Left lung (tissue), 10 donors: Measurements from ENCODE around the gene CUL4B. TPM values are rescaled to one million over a fixed set of nuclear protein-coding genes. Genes with fewer than 3 reads are reported as not detected.

Source experiments
- ATAC-seq: fragments of 200-7000 bp; cut with Tn5 transposase; one replicate; pipeline ENCODE4 v1.9.1; 2020; ENCODE audit warnings: moderate library complexity
- DNase-seq, 4 donors: peaks; one replicate each; pipeline ENCODE4 v3.0.0-alpha.2; 2013 to 2020
- H3K27ac ChIP-seq, 2 donors: fragments of 200-600 bp; sonication (generic) in 1 of 2; one replicate each; pipeline versions ENCODE4 v1.5.0 to v1.8.0; 2020 to 2021
- H3K27me3 ChIP-seq, 2 donors: fragments of 200-600 bp; sonication (generic) in 1 of 2; one replicate each; pipeline versions ENCODE4 v1.5.0 to v1.8.0; 2020 to 2021
- H3K36me3 ChIP-seq, 2 donors: fragments of 200-600 bp; sonication (generic) in 1 of 2; one replicate each; pipeline versions ENCODE4 v1.5.0 to v1.8.0; 2020 to 2021
- H3K4me1 ChIP-seq, 2 donors: fragments of 200-600 bp; one replicate each; pipeline ENCODE4 v1.8.0; 2021
- H3K4me3 ChIP-seq, 2 donors: fragments of 200-600 bp; sonication (generic) in 1 of 2; one replicate each; pipeline versions ENCODE4 v1.5.0 to v1.8.0; 2020 to 2021; ENCODE audit warnings: mild to moderate bottlenecking in 1 of 2
- H3K9me3 ChIP-seq, 2 donors: fragments of 200-600 bp; sonication (generic) in 1 of 2; one replicate each; pipeline versions ENCODE4 v1.5.0 to v1.8.0; 2020 to 2021
- CTCF ChIP-seq, 2 donors: fragments of 200-600 bp; sonication (generic) in 1 of 2; IDR thresholded peaks; one replicate each; pipeline versions ENCODE4 v1.5.0 to v1.8.0; 2021; ENCODE audit warnings: antibody characterized with exemption in 2 of 2
- intact Hi-C, 2 donors: fragments of 100-400 bp; cut with DNase I; formaldehyde crosslinking; loops; one replicate each; pipeline versions ENCODE4 v1.11.2 to v1.14.2; 2022
- polyA plus RNA-seq, 6 donors: library from polyadenylated mRNA; unstranded; fragments of 120-200 nt; gene quantifications; one replicate each; pipeline ENCODE4 v1.2.1, GENCODE V29; 2013; ENCODE audit not compliant: insufficient read length in 6 of 6
- total RNA-seq, 2 donors: library from RNA; stranded (reverse); fragmentation: NEBNext Ultra II Directional; extraction: Animal tissue kit (Norgen Biotek cat#: 25700); gene quantifications; one replicate each; pipeline ENCODE4 v1.2.1, GENCODE V29; 2021
- donor health status: DM: no; HTN: yes; CAD: no.
- donor health status: DM: no; HTN: no; CAD: no.

Gene CUL4B
- total and polyA plus RNA-seq, 8 donors = 34.4 to 83.0 (median 68.1) TPM

GRCh38 chrX:120522820-120523219 is 37.9 kb downstream of the CUL4B start:
- Histone ChIP-seq H3K36me3 (peaks cover 0 to 20% of the 10 kb centered on the region in 2 donors), H3K27ac (no peak overlapping the region), H3K9me3 (no peaks in the 10 kb centered on the region), H3K27me3 (no peaks in the 10 kb centered on the region), H3K4me3 (no peak overlapping the region), H3K4me1 (no peaks in the 10 kb centered on the region)
- ATAC-seq (no peak), DNase-seq (no peak)
- TF ChIP-seq CTCF (IDR thresholded peaks at IDR 0.05) = no peak
- intact Hi-C loops = no loop called here

GRCh38 chrX:120517936-120518335 is 42.8 kb downstream of the CUL4B start:
- H3K4me1 ChIP-seq = no peaks in the 10 kb centered on the region
- no peak overlapping the region for H3K27ac ChIP-seq
- ATAC-seq (no peak), DNase-seq (no peak)
- no peak overlapping the region for H3K4me3 ChIP-seq
- no peaks in the 10 kb centered on the region for H3K36me3 ChIP-seq
- intact Hi-C loops = no loop called here
- no peak for TF ChIP-seq CTCF (IDR thresholded peaks at IDR 0.05)
- no peaks in the 10 kb centered on the region for H3K27me3 ChIP-seq
- H3K9me3 ChIP-seq = no peaks in the 10 kb centered on the region

- H3K4me1 ChIP-seq = no peaks in the 10 kb centered on the region
- H3K4me3 ChIP-seq = no peak overlapping the region
- no peak overlapping the region for H3K27ac ChIP-seq
- intact Hi-C loops = no loop called here
- TF ChIP-seq CTCF (IDR thresholded peaks at IDR 0.05) = no peak
- H3K27me3 ChIP-seq = no peaks in the 10 kb centered on the region
- DNase-seq (no peak), ATAC-seq (no peak)
- no peaks in the 10 kb centered on the region for H3K9me3 ChIP-seq
- H3K36me3 ChIP-seq = no peaks in the 10 kb centered on the region
Observed at GRCh38 chrX:120514236-120514635, 46.5 kb downstream of the CUL4B start.

GRCh38 chrX:120512627-120513026 is 48.1 kb downstream of the CUL4B start:
- Histone ChIP-seq H3K4me1 (no peaks in the 10 kb centered on the region), H3K9me3 (no peaks in the 10 kb centered on the region), H3K4me3 (no peak overlapping the region), H3K27me3 (no peaks in the 10 kb centered on the region), H3K36me3 (no peaks in the 10 kb centered on the region), H3K27ac (no peak overlapping the region)
- DNase-seq (no peak), ATAC-seq (no peak)
- intact Hi-C loops = no loop called here
- TF ChIP-seq CTCF (IDR thresholded peaks at IDR 0.05) = no peak

- DNase-seq (no peak), ATAC-seq (no peak)
- no peak for TF ChIP-seq CTCF (IDR thresholded peaks at IDR 0.05)
- H3K27me3 ChIP-seq = no peaks in the 10 kb centered on the region
- H3K36me3 ChIP-seq = no peaks in the 10 kb centered on the region
- no peaks in the 10 kb centered on the region for H3K4me1 ChIP-seq
- no peak overlapping the region for H3K4me3 ChIP-seq
- no peaks in the 10 kb centered on the region for H3K9me3 ChIP-seq
- intact Hi-C loops = no loop called here
- no peak overlapping the region for H3K27ac ChIP-seq
Observed at GRCh38 chrX:120512222-120512621, 48.5 kb downstream of the CUL4B start.
